HG02970 (cell line): ENCODE results near the gene ARVCF.

Source experiments
- ATAC-seq: cut with Tn5 transposase; IDR thresholded peaks from one replicate; pipeline ENCODE4 v1.9.1; 2021; ENCODE audit warnings: mild to moderate bottlenecking, moderate library complexity, moderate number of reproducible peaks; ENCODE audit not compliant: unreplicated experiment, low FRiP score

ARVCF gene

GRCh38 chr22:19976671-19977070, 40.0 kb downstream of the ARVCF start:
- ATAC-seq = no peak

GRCh38 chr22:19975707-19976035, 41.0 kb downstream of the ARVCF start:
- no peak for ATAC-seq

GRCh38 chr22:19974935-19975706, 41.5 kb downstream of the ARVCF start:
- no peak for ATAC-seq

GRCh38 chr22:19974268-19974861, 42.3 kb downstream of the ARVCF start:
- ATAC-seq = no peak

- no peak for ATAC-seq
Observed at GRCh38 chr22:19973551-19974267, 42.9 kb downstream of the ARVCF start.

- ATAC-seq = no peak
Observed at GRCh38 chr22:19972652-19973550, 43.7 kb downstream of the ARVCF start.

- no peak for ATAC-seq
Observed at GRCh38 chr22:19972251-19972650, 44.4 kb downstream of the ARVCF start.

- ATAC-seq = no peak
Observed at GRCh38 chr22:19971276-19972124, 45.1 kb downstream of the ARVCF start.

- ATAC-seq = no peak
Observed at GRCh38 chr22:19970479-19971275, 45.9 kb downstream of the ARVCF start.

- no peak for ATAC-seq
Observed at GRCh38 chr22:19970031-19970478, 46.6 kb downstream of the ARVCF start.

GRCh38 chr22:19969141-19969928, 47.3 kb downstream of the ARVCF start:
- no peak for ATAC-seq

- ATAC-seq = no peak
Observed at GRCh38 chr22:19968450-19968891, 48.2 kb downstream of the ARVCF start.

GRCh38 chr22:19967850-19968449, 48.7 kb downstream of the ARVCF start:
- no peak for ATAC-seq

- no peak for ATAC-seq
Observed at GRCh38 chr22:19966908-19967750, 49.5 kb downstream of the ARVCF start.

GRCh38 chr22:19965771-19966709, 50.6 kb downstream of the ARVCF start:
- no peak for ATAC-seq
